GM12878 (cell line): ENCODE results near the gene ZNF888. TPM values are rescaled to one million over a fixed set of nuclear protein-coding genes. Genes with fewer than 3 reads are reported as not detected.

Experiments
- CEBPB ChIP-seq, 2 experiments: fragments of 150-350 bp in 1 of 2; IDR thresholded peaks; 2 replicates each; pipeline ENCODE4 v1.6.1; 2012 to 2014; ENCODE audit warnings: low read depth in 2 of 2, low read length in 2 of 2, borderline replicate concordance in 1 of 2, inconsistent platforms in 1 of 2
- CHD4 ChIP-seq: fragments of 200-600 bp; sonication (generic); IDR thresholded peaks from 2 replicates; pipeline ENCODE4 v1.6.1; 2016; ENCODE audit warnings: mild to moderate bottlenecking
- ELK1 ChIP-seq: IDR thresholded peaks from 2 replicates; pipeline ENCODE4 v1.6.1; 2012; ENCODE audit warnings: low read depth, low read length, improper control_type of control experiment
- IKZF1 ChIP-seq: fragments of 450-650 bp; conservative IDR thresholded peaks from 2 replicates; pipeline ENCODE4 v1.6.1; 2017; ENCODE audit warnings: antibody characterized with exemption, mild to moderate bottlenecking
- MAX ChIP-seq: IDR thresholded peaks from 2 replicates; pipeline ENCODE4 v1.6.1; 2012; ENCODE audit warnings: low read depth, low read length, improper control_type of control experiment
- MTA2 ChIP-seq: fragments of 450-650 bp; IDR thresholded peaks from 2 replicates; pipeline ENCODE4 v1.6.1; 2016; ENCODE audit warnings: low read depth, mild to moderate bottlenecking, moderate library complexity
- POLR2A ChIP-seq: IDR thresholded peaks from 2 replicates; pipeline ENCODE4 v1.6.1; 2011; ENCODE audit warnings: low read depth, mild to moderate bottlenecking, low read length
- POLR2AphosphoS5 ChIP-seq: IDR thresholded peaks from 2 replicates; pipeline ENCODE4 v1.6.1; 2011; ENCODE audit warnings: mild to moderate bottlenecking, low read length, inconsistent platforms
- RFX5 ChIP-seq: IDR thresholded peaks from 2 replicates; pipeline ENCODE4 v1.6.1; 2011; ENCODE audit warnings: low read depth, low read length, improper control_type of control experiment
- SREBF2 ChIP-seq: IDR thresholded peaks from 2 replicates; pipeline ENCODE4 v1.6.1; 2012; ENCODE audit warnings: mild to moderate bottlenecking, low read length
- ZBTB33 ChIP-seq: fragments of 450-650 bp; IDR thresholded peaks from 2 replicates; pipeline ENCODE4 v1.6.1; 2017; ENCODE audit warnings: mild to moderate bottlenecking
- ZBTB4 ChIP-seq: fragments of 450-650 bp; formaldehyde crosslinking; IDR thresholded peaks from 2 replicates; pipeline ENCODE4 v1.4.0; 2022; ENCODE audit warnings: mild to moderate bottlenecking, moderate library complexity
- polyA plus RNA-seq, 11 experiments: library from polyadenylated mRNA; depleted of rRNA in 4 of 11; unstranded in 6 of 11; stranded (reverse) in 5 of 11; fragments of >200 nt; fragmentation: Nextera tagmentation in 4 of 11; fragmentation: Illumina TruSeq in 1 of 11; extraction: Ambion mirVana in 4 of 11; extraction: Trizol in 1 of 11; gene quantifications; 1 replicate in 1 of 11; 2 replicates in 10 of 11; pipeline versions ENCODE4 v1.2.1 to v1.2.3, GENCODE V29; 2011 to 2016; ENCODE audit warnings: inconsistent platforms in 2 of 11, missing spikeins in 2 of 11, low read depth in 1 of 11
- total RNA-seq, 4 experiments: library from RNA; depleted of rRNA in 3 of 4; stranded (reverse); fragments of >200 nt in 3 of 4; fragmentation: Illumina TruSeq in 1 of 4; extraction: Trizol in 1 of 4; gene quantifications; 2 replicates each; pipeline versions ENCODE4 v1.2.1 to v1.2.3, GENCODE V29; 2013 to 2021

Gene ZNF888
- total and polyA plus RNA-seq, 10 of the 15 experiments (the other 5 are each of a cell fraction or from before 2014, with no cell fraction given): 0.26 to 4.3 (median 2.7) TPM

GRCh38 chr19:52897138-52897935, 25.9 kb downstream of the ZNF888 start, which contains the start of gene ZNF320 (continued):
- TF ChIP-seq ZBTB4 (no peak), ZBTB33 (no peak), CHD4 (no peak), ELK1 (0 out of 2 replicates have a peak, but pooled peaks have one; percentile 16), IKZF1 (peak; percentile 48; the same call in 1 of the 2 replicates), SREBF2 (no peak), CEBPB (IDR thresholded peaks at IDR 0.05; ENCODE audit: borderline replicate concordance in 1 of 2, low read depth in 2 of 2, low read length in 2 of 2) (no peak), MTA2 (peak; percentile 64), POLR2AphosphoS5 (peak; percentile 90), POLR2A (peak; percentile 79), MAX (0 out of 2 replicates have a peak, but pooled peaks have one; percentile 22), RFX5 (0 out of 2 replicates have a peak, but pooled peaks have one; percentile 18)
